Lower leg skin (tissue), 4 donors: ENCODE results near the gene ULK1. TPM values are rescaled to one million over a fixed set of nuclear protein-coding genes. Genes with fewer than 3 reads are reported as not detected.

Source experiments
- DNase-seq, 2 donors: peaks; one replicate each; pipeline ENCODE4 v3.0.0-alpha.2; 2019; ENCODE audit warnings: low spot score in 2 of 2
- H3K4me3 ChIP-seq: fragments of 200-600 bp; sonication (generic); 2 replicates; pipeline ENCODE4 v1.5.1; 2017; ENCODE audit warnings: mild to moderate bottlenecking, low read depth; ENCODE audit not compliant: poor library complexity, severe bottlenecking
- POLR2A ChIP-seq, 2 donors: fragments of 450-650 bp; IDR thresholded peaks; one replicate each; pipeline ENCODE4 v1.6.1; 2016 to 2017; ENCODE audit warnings: antibody characterized with exemption in 2 of 2, mild to moderate bottlenecking in 1 of 2, moderate library complexity in 1 of 2
- WGBS, 2 donors: methylation state at CpG; one replicate each; pipeline ENCODE4 v1.1.5; 2018; 5-methylcytosine and 5-hydroxymethylcytosine counted together
- intact Hi-C: fragments of 100-400 bp; cut with DNase I; formaldehyde crosslinking; loops from one replicate; pipeline ENCODE4 v1.15.0; 2023; ENCODE audit warnings: low total_unique reads
- total RNA-seq, 4 donors: library from RNA; depleted of rRNA; stranded (reverse); fragments of >200 nt; gene quantifications; one replicate each; pipeline ENCODE4 v1.1.0, GENCODE V29; 2016
- TF ChIP-seq, protein P1 (sequence below), 3 donors: fragments of 450-650 bp; IDR thresholded peaks; one replicate each; pipeline ENCODE4 v1.5.1; 2016; ENCODE audit warnings: antibody characterized with exemption in 3 of 3, mild to moderate bottlenecking in 3 of 3, moderate library complexity in 2 of 3

The ULK1 gene
- total RNA-seq, 4 donors from 2014 or later, result 42.8 to 117 (median 46.1) TPM

DNA sequence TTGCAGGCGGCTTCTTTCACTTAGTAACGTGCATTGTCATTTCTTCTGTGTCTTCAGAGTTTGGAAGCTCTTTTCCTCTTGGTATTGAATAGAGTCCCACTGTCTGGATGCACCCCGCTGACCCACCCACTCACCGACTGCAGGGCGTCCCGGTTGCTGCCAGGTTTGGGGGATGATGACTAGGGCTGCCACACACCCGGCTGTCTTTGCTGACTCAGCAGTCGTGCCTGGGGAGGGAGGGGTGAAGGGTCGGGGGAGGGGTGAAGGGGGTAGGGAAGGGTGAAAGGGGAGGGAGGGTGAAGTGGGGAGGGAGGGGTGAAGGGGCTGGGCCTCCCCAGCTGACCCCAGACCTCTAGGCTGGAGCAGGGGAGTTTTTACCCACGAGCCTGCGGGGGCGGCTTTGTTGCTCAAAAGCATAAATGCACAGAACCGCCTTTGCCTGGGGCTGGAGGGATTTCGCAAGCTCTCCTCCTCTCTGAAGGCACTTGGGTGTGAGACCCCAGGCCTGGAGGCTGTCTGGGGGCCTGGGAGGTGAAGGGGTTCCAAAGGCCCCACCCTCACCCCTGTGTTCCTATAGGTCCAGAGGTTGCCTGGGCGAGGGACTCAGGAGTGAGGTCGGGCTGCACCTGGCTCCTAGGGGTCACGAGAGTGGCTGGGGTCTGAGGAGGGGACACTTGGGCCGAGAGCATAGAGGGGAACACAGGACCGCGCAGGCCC is 31.3 kb upstream of the ULK1 start:
- intact Hi-C loops, result no loop called here
- no peak for DNase-seq
- TF ChIP-seq POLR2A (IDR thresholded peaks at IDR 0.05), result no peak
- TF ChIP-seq, protein P1, sequence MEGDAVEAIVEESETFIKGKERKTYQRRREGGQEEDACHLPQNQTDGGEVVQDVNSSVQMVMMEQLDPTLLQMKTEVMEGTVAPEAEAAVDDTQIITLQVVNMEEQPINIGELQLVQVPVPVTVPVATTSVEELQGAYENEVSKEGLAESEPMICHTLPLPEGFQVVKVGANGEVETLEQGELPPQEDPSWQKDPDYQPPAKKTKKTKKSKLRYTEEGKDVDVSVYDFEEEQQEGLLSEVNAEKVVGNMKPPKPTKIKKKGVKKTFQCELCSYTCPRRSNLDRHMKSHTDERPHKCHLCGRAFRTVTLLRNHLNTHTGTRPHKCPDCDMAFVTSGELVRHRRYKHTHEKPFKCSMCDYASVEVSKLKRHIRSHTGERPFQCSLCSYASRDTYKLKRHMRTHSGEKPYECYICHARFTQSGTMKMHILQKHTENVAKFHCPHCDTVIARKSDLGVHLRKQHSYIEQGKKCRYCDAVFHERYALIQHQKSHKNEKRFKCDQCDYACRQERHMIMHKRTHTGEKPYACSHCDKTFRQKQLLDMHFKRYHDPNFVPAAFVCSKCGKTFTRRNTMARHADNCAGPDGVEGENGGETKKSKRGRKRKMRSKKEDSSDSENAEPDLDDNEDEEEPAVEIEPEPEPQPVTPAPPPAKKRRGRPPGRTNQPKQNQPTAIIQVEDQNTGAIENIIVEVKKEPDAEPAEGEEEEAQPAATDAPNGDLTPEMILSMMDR (IDR thresholded peaks at IDR 0.05), result no peak
- WGBS, 2 donors, result 26 to 39% methylated on average over 20 of the region's 20 CpGs
- H3K4me3 ChIP-seq, result no peak overlapping the region

DNA sequence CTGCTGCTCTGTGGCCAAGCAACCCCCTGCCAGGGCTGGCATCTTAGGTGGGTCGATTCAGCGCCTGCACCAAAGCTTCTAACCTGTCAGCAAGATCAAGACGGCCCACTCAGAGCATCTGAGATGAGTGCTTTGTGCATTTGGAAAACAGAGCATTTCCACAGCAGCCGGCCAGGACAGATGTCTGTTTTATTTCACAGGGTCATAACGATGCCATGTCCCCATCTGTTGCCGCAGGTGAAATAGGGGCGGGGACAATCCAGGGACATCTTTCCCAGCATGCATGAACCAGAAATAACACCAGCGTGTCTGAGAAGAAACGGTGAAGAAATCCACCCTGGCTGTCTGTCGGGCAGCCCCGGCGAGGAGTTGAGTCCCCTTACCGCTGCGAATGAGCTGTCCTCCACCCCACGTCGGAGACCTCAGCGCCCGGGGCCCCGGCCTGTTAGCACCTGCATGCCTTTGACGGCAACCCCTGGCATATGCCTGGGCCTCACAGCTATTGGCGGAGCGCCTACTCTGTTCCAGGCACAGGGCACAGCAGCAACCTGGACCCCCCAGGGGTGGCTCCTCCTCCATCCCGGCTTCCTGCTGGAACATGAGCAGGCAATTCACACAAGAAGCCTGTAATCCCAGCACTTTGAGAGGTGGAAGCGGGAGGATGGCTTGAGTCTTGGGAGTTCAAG is 30.6 kb upstream of the ULK1 start:
- intact Hi-C loops, result no loop called here
- no peak for DNase-seq
- 43 to 54% methylated on average over 22 to 24 of the region's 24 CpGs for WGBS, 2 donors
- H3K4me3 ChIP-seq, result no peak overlapping the region
- TF ChIP-seq POLR2A (IDR thresholded peaks at IDR 0.05), result no peak
- TF ChIP-seq, protein P1 (IDR thresholded peaks at IDR 0.05), result no peak

DNA sequence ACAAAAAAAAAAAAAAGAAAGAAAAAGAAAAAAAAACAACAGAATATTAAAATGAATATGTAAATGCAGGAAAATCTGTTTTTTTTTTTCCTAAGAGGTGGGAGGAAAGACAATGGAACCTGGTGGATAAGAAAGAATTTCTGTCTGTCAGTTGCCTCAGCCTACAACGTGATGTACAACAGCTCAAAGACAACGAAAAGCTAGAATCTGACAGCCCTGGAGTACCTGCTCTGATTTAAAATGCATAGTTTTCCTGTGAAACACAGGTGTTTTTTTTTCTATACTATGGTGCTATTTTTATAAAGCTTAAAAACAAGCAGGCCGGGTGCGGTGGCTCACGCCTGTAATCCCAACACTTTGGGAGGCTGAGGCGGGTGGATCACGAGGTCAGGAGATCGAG is 30.0 kb upstream of the ULK1 start:
- no peak overlapping the region for H3K4me3 ChIP-seq
- DNase-seq, result no peak
- intact Hi-C loops, result no loop called here
- TF ChIP-seq, protein P1 (IDR thresholded peaks at IDR 0.05), result no peak
- no peak for TF ChIP-seq POLR2A (IDR thresholded peaks at IDR 0.05)
- 64 to 71% methylated on average over 8 of the region's 8 CpGs for WGBS, 2 donors

DNA sequence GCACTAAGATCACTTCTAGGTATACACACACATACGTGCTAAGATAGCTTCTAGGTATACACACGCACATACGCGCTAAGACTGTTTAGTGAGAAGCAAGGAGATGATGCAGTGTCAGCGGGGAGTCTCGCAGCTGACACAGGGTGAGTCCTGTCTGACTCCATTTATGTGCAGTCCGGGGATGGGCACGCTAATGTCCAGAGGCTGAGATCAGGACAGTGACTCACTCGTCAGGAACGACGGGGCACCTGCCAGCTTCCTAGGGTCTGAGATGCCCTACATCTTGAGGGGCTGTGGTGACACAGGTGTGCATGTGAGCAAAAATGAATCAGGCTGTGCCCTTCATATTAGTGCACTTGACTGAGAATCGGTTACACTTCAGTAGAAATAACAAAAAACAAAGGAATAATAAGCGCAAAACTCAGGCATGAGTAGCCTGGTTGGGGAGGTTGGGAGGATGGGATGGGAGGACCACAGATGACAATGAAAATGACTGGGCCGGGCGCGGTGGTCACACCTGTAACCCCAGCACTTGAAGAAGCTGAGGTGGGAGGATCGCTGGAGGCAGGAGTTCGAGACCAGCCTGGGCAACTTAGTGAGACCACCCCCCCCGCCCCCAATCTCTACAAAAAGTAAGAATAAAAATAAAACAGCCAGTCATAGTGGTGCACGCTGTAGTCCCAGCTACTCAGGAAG is 29.1 kb upstream of the ULK1 start:
- WGBS, 2 donors, result 84 to 86% methylated on average over 20 of the region's 20 CpGs
- intact Hi-C loops, result no loop called here
- no peak for TF ChIP-seq POLR2A (IDR thresholded peaks at IDR 0.05)
- TF ChIP-seq, protein P1 (IDR thresholded peaks at IDR 0.05), result no peak
- no peak for DNase-seq
- no peak overlapping the region for H3K4me3 ChIP-seq

DNA sequence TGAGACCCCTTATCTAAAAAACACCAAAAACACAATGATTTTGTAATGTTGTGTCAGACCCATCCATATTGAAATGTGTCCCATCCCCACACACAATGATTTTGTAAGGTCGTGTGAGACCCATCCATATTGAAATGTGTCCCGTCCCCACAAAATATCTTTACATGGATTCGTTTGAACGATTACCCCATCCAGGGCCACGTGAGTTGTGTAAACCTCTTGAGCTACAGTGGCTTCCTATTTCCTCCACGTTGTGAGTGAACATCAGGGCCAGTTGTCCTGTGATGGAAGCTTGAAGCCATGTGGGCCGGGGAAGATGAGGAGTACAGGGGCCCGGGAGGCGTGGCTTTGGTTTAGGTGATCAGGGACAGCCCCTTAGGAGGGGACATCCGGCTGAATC is 27.0 kb upstream of the ULK1 start:
- TF ChIP-seq POLR2A (IDR thresholded peaks at IDR 0.05), result no peak
- TF ChIP-seq, protein P1 (IDR thresholded peaks at IDR 0.05), result no peak
- no peak overlapping the region for H3K4me3 ChIP-seq
- intact Hi-C loops, result no loop called here
- 88% methylated on average over 10 of the region's 10 CpGs for WGBS, 2 donors
- no peak for DNase-seq
